MM.1S (cell line): ENCODE data around the gene LDLR.

Experiments used
- EZH2phosphoT487 ChIP-seq: fragments of 300-600 bp; sonication (generic); IDR thresholded peaks from 2 replicates; pipeline ENCODE4 v1.6.1; 2018; ENCODE audit warnings: antibody characterized with exemption, low read length
- TF ChIP-seq, protein P1 (sequence below): fragments of 300-600 bp; sonication (generic); IDR thresholded peaks from 2 replicates; pipeline ENCODE4 v1.5.1; 2016; ENCODE audit warnings: antibody characterized with exemption, low read length, mixed read lengths

DNA sequence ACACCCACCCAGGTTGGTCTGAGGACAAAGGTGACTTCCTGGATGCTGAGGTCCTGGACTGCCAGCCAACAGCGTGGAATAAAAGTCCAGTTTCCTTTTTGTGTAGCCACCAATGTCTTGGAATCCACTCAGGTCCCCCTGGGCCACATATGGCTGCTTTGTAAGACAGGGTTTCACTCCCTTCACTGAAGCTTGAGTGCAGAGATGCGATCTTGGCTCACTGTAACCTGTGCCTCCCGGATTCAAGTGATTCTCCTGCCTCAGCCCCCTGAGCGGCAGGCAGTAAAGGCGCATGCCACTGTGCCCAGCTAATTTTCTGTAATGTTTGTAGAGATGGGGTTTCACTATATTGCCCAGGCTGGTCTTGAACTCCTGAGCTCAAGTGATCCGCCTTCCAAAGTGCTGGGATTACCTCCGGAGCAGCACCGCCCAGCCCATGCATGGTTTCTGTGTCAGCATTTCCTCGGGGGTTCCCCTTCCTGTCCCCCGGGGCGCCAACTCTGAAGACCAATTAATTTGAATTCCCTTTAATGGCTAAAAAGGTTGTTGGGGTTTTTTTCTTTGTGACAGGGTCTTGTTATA is 90.5 kb downstream of the LDLR start:
- TF ChIP-seq, protein P1, sequence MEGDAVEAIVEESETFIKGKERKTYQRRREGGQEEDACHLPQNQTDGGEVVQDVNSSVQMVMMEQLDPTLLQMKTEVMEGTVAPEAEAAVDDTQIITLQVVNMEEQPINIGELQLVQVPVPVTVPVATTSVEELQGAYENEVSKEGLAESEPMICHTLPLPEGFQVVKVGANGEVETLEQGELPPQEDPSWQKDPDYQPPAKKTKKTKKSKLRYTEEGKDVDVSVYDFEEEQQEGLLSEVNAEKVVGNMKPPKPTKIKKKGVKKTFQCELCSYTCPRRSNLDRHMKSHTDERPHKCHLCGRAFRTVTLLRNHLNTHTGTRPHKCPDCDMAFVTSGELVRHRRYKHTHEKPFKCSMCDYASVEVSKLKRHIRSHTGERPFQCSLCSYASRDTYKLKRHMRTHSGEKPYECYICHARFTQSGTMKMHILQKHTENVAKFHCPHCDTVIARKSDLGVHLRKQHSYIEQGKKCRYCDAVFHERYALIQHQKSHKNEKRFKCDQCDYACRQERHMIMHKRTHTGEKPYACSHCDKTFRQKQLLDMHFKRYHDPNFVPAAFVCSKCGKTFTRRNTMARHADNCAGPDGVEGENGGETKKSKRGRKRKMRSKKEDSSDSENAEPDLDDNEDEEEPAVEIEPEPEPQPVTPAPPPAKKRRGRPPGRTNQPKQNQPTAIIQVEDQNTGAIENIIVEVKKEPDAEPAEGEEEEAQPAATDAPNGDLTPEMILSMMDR, result no peak
- no peak for TF ChIP-seq EZH2phosphoT487
